Parathyroid adenoma (tissue), 2 donors: ENCODE measurements around the gene INCA1.

Experiments used
- H2AFZ ChIP-seq: fragments of 300-600 bp; sonication (generic); one replicate; pipeline ENCODE4 v1.7.0; 2017; ENCODE audit warnings: antibody characterized with exemption, mild to moderate bottlenecking
- H3K27ac ChIP-seq: fragments of 300-600 bp; sonication (generic); one replicate; pipeline ENCODE4 v1.7.0; 2017
- H3K27me3 ChIP-seq: fragments of 300-600 bp; sonication (generic); one replicate; pipeline ENCODE4 v1.7.0; 2017; ENCODE audit warnings: low read length; ENCODE audit not compliant: control insufficient read depth, insufficient read depth
- H3K36me3 ChIP-seq: fragments of 300-600 bp; sonication (generic); one replicate; pipeline ENCODE4 v1.7.0; 2017; ENCODE audit warnings: low read length; ENCODE audit not compliant: control insufficient read depth, insufficient read depth
- H3K4me1 ChIP-seq: fragments of 300-600 bp; sonication (generic); one replicate; pipeline ENCODE4 v1.7.0; 2017; ENCODE audit warnings: control low read depth
- H3K4me2 ChIP-seq: fragments of 300-600 bp; sonication (generic); one replicate; pipeline ENCODE4 v1.7.0; 2017; ENCODE audit warnings: low read length
- H3K4me3 ChIP-seq: fragments of 300-600 bp; sonication (generic); one replicate; pipeline ENCODE4 v1.7.0; 2017; ENCODE audit warnings: low read depth, low read length
- H3K79me2 ChIP-seq: fragments of 300-600 bp; sonication (generic); one replicate; pipeline ENCODE4 v1.7.0; 2017; ENCODE audit warnings: control low read depth
- H3K9ac ChIP-seq: fragments of 300-600 bp; sonication (generic); one replicate; pipeline ENCODE4 v1.7.0; 2017; ENCODE audit warnings: mild to moderate bottlenecking
- H3K9me3 ChIP-seq: fragments of 300-600 bp; sonication (generic); one replicate; pipeline ENCODE4 v1.7.0; 2017; ENCODE audit warnings: low read length; ENCODE audit not compliant: control insufficient read depth
- CTCF ChIP-seq: fragments of 300-600 bp; sonication (generic); IDR thresholded peaks from one replicate; pipeline ENCODE4 v1.7.0; 2017; ENCODE audit warnings: antibody characterized with exemption, mild to moderate bottlenecking
- donor health status: primary hyperparathyroidism.

The INCA1 gene

GRCh38 chr17:4958102-4958501, 39.2 kb downstream of the INCA1 start:
- peaks cover 5% of the 10 kb centered on the region for H3K79me2 ChIP-seq
- H3K4me1 ChIP-seq: peaks cover 6% of the 10 kb centered on the region
- H3K4me3 ChIP-seq: no peak overlapping the region
- no peak for TF ChIP-seq CTCF
- no peak overlapping the region for H3K4me2 ChIP-seq
- H3K36me3 ChIP-seq: no peaks in the 10 kb centered on the region
- no peak overlapping the region for H2AFZ ChIP-seq
- no peak overlapping the region for H3K9ac ChIP-seq
- no peaks in the 10 kb centered on the region for H3K9me3 ChIP-seq
- H3K27me3 ChIP-seq: no peaks in the 10 kb centered on the region
- no peak overlapping the region for H3K27ac ChIP-seq

DNA sequence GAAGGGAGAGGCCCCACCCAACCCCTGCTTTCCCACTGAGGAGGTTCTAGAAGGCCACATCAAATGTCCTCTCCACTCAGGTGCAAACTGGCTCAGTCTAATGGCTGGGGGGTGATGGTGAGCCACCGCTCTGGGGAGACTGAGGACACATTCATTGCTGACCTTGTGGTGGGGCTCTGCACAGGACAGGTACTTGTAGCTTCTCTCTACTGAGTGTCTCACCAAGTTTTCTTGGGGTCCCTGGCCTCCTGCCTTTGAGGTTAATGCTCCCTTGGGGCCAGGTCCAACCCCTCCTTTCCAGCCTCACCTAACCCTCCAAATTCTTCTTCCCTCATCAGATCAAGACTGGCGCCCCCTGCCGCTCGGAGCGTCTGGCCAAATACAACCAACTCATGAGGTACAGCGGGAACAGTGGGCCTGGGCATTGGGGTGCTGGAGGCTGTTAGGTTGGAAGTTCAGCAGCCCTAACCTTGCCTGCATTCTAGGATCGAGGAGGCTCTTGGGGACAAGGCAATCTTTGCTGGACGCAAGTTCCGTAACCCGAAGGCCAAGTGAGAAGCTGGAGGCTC, 40.7 kb downstream of the INCA1 start:
- Histone ChIP-seq H3K9ac (no peak overlapping the region), H3K27me3 (no peaks in the 10 kb centered on the region), H3K36me3 (no peaks in the 10 kb centered on the region), H3K4me3 (no peak overlapping the region), H2AFZ (no peak overlapping the region), H3K9me3 (no peaks in the 10 kb centered on the region), H3K27ac (no peak overlapping the region), H3K79me2 (peaks cover 5% of the 10 kb centered on the region), H3K4me1 (peaks cover 6% of the 10 kb centered on the region), H3K4me2 (no peak overlapping the region)
- TF ChIP-seq CTCF: no peak

DNA sequence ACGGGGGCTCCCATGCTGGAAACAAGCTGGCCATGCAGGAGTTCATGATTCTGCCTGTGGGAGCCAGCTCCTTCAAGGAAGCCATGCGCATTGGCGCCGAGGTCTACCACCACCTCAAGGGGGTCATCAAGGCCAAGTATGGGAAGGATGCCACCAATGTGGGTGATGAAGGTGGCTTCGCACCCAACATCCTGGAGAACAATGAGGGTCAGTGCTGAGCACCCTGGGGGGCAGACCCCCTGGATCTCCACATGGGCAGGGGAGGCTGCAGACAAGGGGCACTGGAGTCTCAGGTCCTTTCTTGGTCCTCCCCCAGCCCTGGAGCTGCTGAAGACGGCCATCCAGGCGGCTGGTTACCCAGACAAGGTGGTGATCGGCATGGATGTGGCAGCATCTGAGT, 42.2 kb downstream of the INCA1 start:
- Histone ChIP-seq H3K27ac (no peak overlapping the region), H3K4me3 (no peak overlapping the region), H3K27me3 (no peaks in the 10 kb centered on the region), H3K9ac (no peak overlapping the region), H2AFZ (no peak overlapping the region), H3K4me1 (peaks cover 12% of the 10 kb centered on the region), H3K9me3 (no peaks in the 10 kb centered on the region), H3K36me3 (no peaks in the 10 kb centered on the region), H3K79me2 (no peaks in the 10 kb centered on the region), H3K4me2 (no peak overlapping the region)
- TF ChIP-seq CTCF: no peak

- H3K36me3 ChIP-seq: no peaks in the 10 kb centered on the region
- no peaks in the 10 kb centered on the region for H3K9me3 ChIP-seq
- H3K4me3 ChIP-seq: no peak overlapping the region
- H3K27me3 ChIP-seq: no peaks in the 10 kb centered on the region
- H3K9ac ChIP-seq: no peak overlapping the region
- no peak overlapping the region for H3K4me2 ChIP-seq
- no peak overlapping the region for H3K27ac ChIP-seq
- no peak for TF ChIP-seq CTCF
- H3K4me1 ChIP-seq: peaks cover 12% of the 10 kb centered on the region
- H2AFZ ChIP-seq: no peak overlapping the region
- H3K79me2 ChIP-seq: no peaks in the 10 kb centered on the region
Measured at GRCh38 chr17:4953451-4953961, 43.8 kb downstream of the INCA1 start.

GRCh38 chr17:4951486-4951885, 45.8 kb downstream of the INCA1 start:
- no peak overlapping the region for H3K9ac ChIP-seq
- TF ChIP-seq CTCF: no peak
- H3K27ac ChIP-seq: no peak overlapping the region
- no peak overlapping the region for H3K4me2 ChIP-seq
- H3K27me3 ChIP-seq: no peaks in the 10 kb centered on the region
- no peaks in the 10 kb centered on the region for H3K9me3 ChIP-seq
- peaks cover 12% of the 10 kb centered on the region for H3K4me1 ChIP-seq
- H3K79me2 ChIP-seq: peaks cover 4% of the 10 kb centered on the region
- no peaks in the 10 kb centered on the region for H3K36me3 ChIP-seq
- H2AFZ ChIP-seq: no peak overlapping the region
- no peak overlapping the region for H3K4me3 ChIP-seq
